GM23338 (cell line): ENCODE results near the gene PSMA5. TPM values are rescaled to one million over a fixed set of nuclear protein-coding genes. Genes with fewer than 3 reads are reported as not detected.

ENCODE experiments used
- ATAC-seq: fragments of 200-7000 bp; cut with Tn5 transposase; 3 replicates; pipeline ENCODE4 v1.9.1; 2020
- DNase-seq: peaks from one replicate; pipeline ENCODE4 v3.0.0-alpha.2; 2015; ENCODE audit warnings: low spot score
- H2AFZ ChIP-seq: fragments of 200-600 bp; sonication (generic); 2 replicates; pipeline ENCODE4 v1.8.0; 2016; ENCODE audit warnings: antibody characterized with exemption, mild to moderate bottlenecking, moderate library complexity
- H3F3A ChIP-seq: fragments of 200-600 bp; sonication (generic); replicated peaks from 2 replicates; pipeline ENCODE4 v1.8.0; 2017; ENCODE audit warnings: antibody characterized with exemption, mixed run types, low read depth
- H3K27ac ChIP-seq: fragments of 200-600 bp; sonication (generic); 2 replicates; pipeline ENCODE4 v1.6.1; 2016; ENCODE audit warnings: low read depth
- H3K27me3 ChIP-seq: fragments of 200-600 bp; sonication (generic); 2 replicates; pipeline ENCODE4 v1.8.0; 2016; ENCODE audit warnings: mild to moderate bottlenecking, mixed run types, moderate library complexity; ENCODE audit not compliant: insufficient read depth
- H3K36me3 ChIP-seq: fragments of 200-600 bp; sonication (generic); 2 replicates; pipeline ENCODE4 v1.8.0; 2016; ENCODE audit warnings: mild to moderate bottlenecking; ENCODE audit not compliant: insufficient read depth
- H3K4me1 ChIP-seq: fragments of 200-600 bp; sonication (generic); 2 replicates; pipeline ENCODE4 v1.8.0; 2016; ENCODE audit warnings: mild to moderate bottlenecking, moderate library complexity; ENCODE audit not compliant: insufficient read depth
- H3K4me2 ChIP-seq: fragments of 200-600 bp; sonication (generic); 2 replicates; pipeline ENCODE4 v1.7.1; 2017; ENCODE audit warnings: mixed run types
- H3K4me3 ChIP-seq: fragments of 200-600 bp; sonication (generic); 2 replicates; pipeline ENCODE4 v1.6.1; 2016; ENCODE audit warnings: mixed run types
- H3K79me2 ChIP-seq: fragments of 200-600 bp; sonication (generic); replicated peaks from 2 replicates; pipeline ENCODE4 v1.8.0; 2017; ENCODE audit warnings: mild to moderate bottlenecking; ENCODE audit not compliant: insufficient read depth
- H3K9me2 ChIP-seq: fragments of 200-600 bp; sonication (generic); 2 replicates; pipeline ENCODE4 v1.8.0; 2017; ENCODE audit not compliant: insufficient read depth
- H4K20me1 ChIP-seq: fragments of 200-600 bp; sonication (generic); replicated peaks from 2 replicates; pipeline ENCODE4 v1.8.0; 2017; ENCODE audit warnings: mild to moderate bottlenecking; ENCODE audit not compliant: insufficient read depth
- H3K27ac Mint-ChIP-seq: 2 replicates; pipeline ENCODE4 v1.8.0; 2020; ENCODE audit warnings: inconsistent platforms, mild to moderate bottlenecking, moderate library complexity, mixed read lengths
- H3K27me3 Mint-ChIP-seq: 3 replicates; pipeline ENCODE4 v1.8.0; 2022; ENCODE audit warnings: low read depth, mild to moderate bottlenecking, moderate library complexity, mixed read lengths, inconsistent platforms; ENCODE audit not compliant: insufficient read depth, poor library complexity
- H3K36me3 Mint-ChIP-seq: 3 replicates; pipeline ENCODE4 v1.8.0; 2021; ENCODE audit warnings: low read depth, mild to moderate bottlenecking, inconsistent platforms, moderate library complexity, mixed read lengths
- H3K4me1 Mint-ChIP-seq: 3 replicates; pipeline ENCODE4 v1.8.0; 2020; ENCODE audit warnings: mild to moderate bottlenecking, inconsistent platforms, mixed read lengths
- H3K4me3 Mint-ChIP-seq: 3 replicates; pipeline ENCODE4 v1.8.0; 2021; ENCODE audit warnings: moderate library complexity, mild to moderate bottlenecking, inconsistent platforms, mixed read lengths
- H3K9me3 Mint-ChIP-seq: 3 replicates; pipeline ENCODE4 v1.8.0; 2020; ENCODE audit warnings: moderate library complexity, mild to moderate bottlenecking, inconsistent platforms, mixed read lengths
- CTCF ChIP-seq, 2 experiments: fragments of 200-600 bp in 1 of 2; sonication (generic) in 1 of 2; conservative IDR thresholded peaks; 2 replicates each; pipeline versions ENCODE4 v1.5.1 to v1.6.1; 2016 to 2017; ENCODE audit warnings: antibody characterized with exemption in 2 of 2, low read depth in 2 of 2, mild to moderate bottlenecking in 2 of 2, moderate library complexity in 1 of 2
- EZH2 ChIP-seq: fragments of 200-600 bp; sonication (generic); IDR thresholded peaks from one replicate; pipeline ENCODE4 v1.8.0; 2017; ENCODE audit warnings: antibody characterized with exemption, mild to moderate bottlenecking, low read depth; ENCODE audit not compliant: unreplicated experiment
- EZH2phosphoT487 ChIP-seq: fragments of 200-600 bp; sonication (generic); IDR thresholded peaks from one replicate; pipeline ENCODE4 v1.8.1; 2018; ENCODE audit warnings: antibody characterized with exemption; ENCODE audit not compliant: unreplicated experiment
- REST ChIP-seq: IDR thresholded peaks from one replicate; pipeline ENCODE4 v1.6.1; 2018; ENCODE audit warnings: antibody characterized with exemption; ENCODE audit not compliant: unreplicated experiment
- STAT1 ChIP-seq: IDR thresholded peaks from one replicate; pipeline ENCODE4 v1.6.1; 2016; ENCODE audit warnings: antibody characterized with exemption; ENCODE audit not compliant: unreplicated experiment
- ZNF114 ChIP-seq: fragments of 250-450 bp; sonication (Bioruptor Pico); IDR thresholded peaks from 2 replicates; pipeline ENCODE4 v1.5.0; 2020; ENCODE audit warnings: mild to moderate bottlenecking, moderate library complexity
- ZNF331 ChIP-seq: fragments of 250-450 bp; sonication (Bioruptor Pico); IDR thresholded peaks from 2 replicates; pipeline ENCODE4 v1.5.0; 2020; ENCODE audit warnings: low read depth, mild to moderate bottlenecking, moderate library complexity
- ZNF462 ChIP-seq: fragments of 250-450 bp; sonication (Bioruptor Pico); IDR thresholded peaks from 2 replicates; pipeline ENCODE4 v1.5.0; 2020; ENCODE audit warnings: mild to moderate bottlenecking, moderate library complexity
- polyA plus RNA-seq: library from polyadenylated mRNA; unstranded; fragments of >200 nt; fragmentation: Nextera tagmentation; extraction: Ambion mirVana; gene quantifications from 2 replicates; pipeline ENCODE4 v1.2.1, GENCODE V29; 2016
- total RNA-seq: library from RNA; depleted of rRNA; stranded (reverse); fragments of >200 nt; shearing (Covaris generic); gene quantifications from 2 replicates; pipeline ENCODE4 v1.2.3, GENCODE V29; 2014

PSMA5 gene
- total and polyA plus RNA-seq, 2 experiments from 2014 or later, result 104 to 126 TPM

- no peak overlapping the region for H3K27ac Mint-ChIP-seq
- Histone ChIP-seq H3K27ac (no peak overlapping the region), H3K4me1 (no peaks in the 10 kb centered on the region), H3K4me3 (no peak overlapping the region), H3K9me2 (no peaks in the 10 kb centered on the region), H3K79me2 (no peaks in the 10 kb centered on the region), H3K36me3 (peaks cover 6% of the 10 kb centered on the region; the same call in 1 of the 2 replicates), H3K4me2 (no peak overlapping the region), H3F3A (no peaks in the 10 kb centered on the region), H2AFZ (no peak overlapping the region), H4K20me1 (no peaks in the 10 kb centered on the region), H3K27me3 (peaks cover 1% of the 10 kb centered on the region; the same call in 1 of the 2 replicates)
- no peak for TF ChIP-seq ZNF462 (CRISPR knock-in tag)
- TF ChIP-seq CTCF (conservative IDR thresholded peaks at IDR 0.05; ENCODE audit: low read depth in 2 of 2), result no peak
- no peak for TF ChIP-seq ZNF331
- TF ChIP-seq EZH2, result no peak
- no peak for TF ChIP-seq EZH2phosphoT487
- TF ChIP-seq STAT1, result no peak
- TF ChIP-seq ZNF114, result no peak
- TF ChIP-seq REST, result no peak
- ATAC-seq (no peak), DNase-seq (no peak)
- peaks cover 11% of the 10 kb centered on the region for H3K27me3 Mint-ChIP-seq
- peaks cover 3% of the 10 kb centered on the region; the same call in 1 of the 3 replicates for H3K36me3 Mint-ChIP-seq
- H3K4me3 Mint-ChIP-seq, result no peak overlapping the region
- no peaks in the 10 kb centered on the region for H3K4me1 Mint-ChIP-seq
- H3K9me3 Mint-ChIP-seq, result peaks cover 28% of the 10 kb centered on the region
Measured at GRCh38 chr1:109457819-109458218, 31.6 kb upstream of the PSMA5 start.
